Hematopoietic multipotent progenitor cell treated with erythropoietin and hydrocortisone succinate and interleukin-3 and kit ligand, for 8 days (in vitro differentiated cells): ENCODE results near the gene BAIAP2.
"Not testable (repeated sequence)": the region's sequence is repeated elsewhere in the genome, so short reads cannot be mapped to it uniquely, and the experiment has no call there.

Experiments used
- DNase-seq: peaks from one replicate; pipeline ENCODE4 v3.0.0-alpha.2; 2015

The BAIAP2 gene

GRCh38 chr17:81002409-81003361 lies 32.3 kb upstream of the BAIAP2 start:
- peak; percentile 90 for DNase-seq

GRCh38 chr17:81003711-81004475 lies 31.1 kb upstream of the BAIAP2 start:
- DNase-seq: peak; percentile 35

- no peak for DNase-seq
Observed at GRCh38 chr17:81006891-81007290, 28.1 kb upstream of the BAIAP2 start.

- DNase-seq: no peak
Observed at GRCh38 chr17:81008140-81008539, 26.8 kb upstream of the BAIAP2 start.

- no peak for DNase-seq
Observed at GRCh38 chr17:81009136-81009535, 25.8 kb upstream of the BAIAP2 start.

GRCh38 chr17:81010935-81011334 lies 24.0 kb upstream of the BAIAP2 start:
- no peak for DNase-seq

- no peak for DNase-seq
Observed at GRCh38 chr17:81011951-81012350, 23.0 kb upstream of the BAIAP2 start.

- DNase-seq: no peak
Observed at GRCh38 chr17:81012574-81013447, 22.1 kb upstream of the BAIAP2 start.

GRCh38 chr17:81013642-81014041 lies 21.3 kb upstream of the BAIAP2 start:
- no peak for DNase-seq

- DNase-seq: no peak
Observed at GRCh38 chr17:81015136-81015535, 19.8 kb upstream of the BAIAP2 start.

GRCh38 chr17:81016575-81016974 lies 18.4 kb upstream of the BAIAP2 start:
- DNase-seq: no peak

GRCh38 chr17:81017330-81017729 lies 17.6 kb upstream of the BAIAP2 start:
- not testable (repeated sequence) for DNase-seq

GRCh38 chr17:81018044-81018802 lies 16.7 kb upstream of the BAIAP2 start:
- peak; percentile 86 for DNase-seq

- DNase-seq: no peak
Observed at GRCh38 chr17:81019563-81020442, 15.1 kb upstream of the BAIAP2 start.

GRCh38 chr17:81020443-81020766 lies 14.5 kb upstream of the BAIAP2 start:
- DNase-seq: no peak

- DNase-seq: peak; percentile 70
Observed at GRCh38 chr17:81020767-81021497, 14.0 kb upstream of the BAIAP2 start.

GRCh38 chr17:81021531-81022343 lies 13.2 kb upstream of the BAIAP2 start:
- DNase-seq: no peak

- no peak for DNase-seq
Observed at GRCh38 chr17:81022344-81022676, 12.6 kb upstream of the BAIAP2 start.

- DNase-seq: no peak
Observed at GRCh38 chr17:81025065-81025740, 9.7 kb upstream of the BAIAP2 start.
